Left hindlimb (tissue), 1 donor: ENCODE measurements around the gene NTSR1.

ENCODE experiments used
- DNase-seq: peaks from one replicate; pipeline ENCODE4 v3.0.0-alpha.2; 2018

NTSR1 gene

DNA sequence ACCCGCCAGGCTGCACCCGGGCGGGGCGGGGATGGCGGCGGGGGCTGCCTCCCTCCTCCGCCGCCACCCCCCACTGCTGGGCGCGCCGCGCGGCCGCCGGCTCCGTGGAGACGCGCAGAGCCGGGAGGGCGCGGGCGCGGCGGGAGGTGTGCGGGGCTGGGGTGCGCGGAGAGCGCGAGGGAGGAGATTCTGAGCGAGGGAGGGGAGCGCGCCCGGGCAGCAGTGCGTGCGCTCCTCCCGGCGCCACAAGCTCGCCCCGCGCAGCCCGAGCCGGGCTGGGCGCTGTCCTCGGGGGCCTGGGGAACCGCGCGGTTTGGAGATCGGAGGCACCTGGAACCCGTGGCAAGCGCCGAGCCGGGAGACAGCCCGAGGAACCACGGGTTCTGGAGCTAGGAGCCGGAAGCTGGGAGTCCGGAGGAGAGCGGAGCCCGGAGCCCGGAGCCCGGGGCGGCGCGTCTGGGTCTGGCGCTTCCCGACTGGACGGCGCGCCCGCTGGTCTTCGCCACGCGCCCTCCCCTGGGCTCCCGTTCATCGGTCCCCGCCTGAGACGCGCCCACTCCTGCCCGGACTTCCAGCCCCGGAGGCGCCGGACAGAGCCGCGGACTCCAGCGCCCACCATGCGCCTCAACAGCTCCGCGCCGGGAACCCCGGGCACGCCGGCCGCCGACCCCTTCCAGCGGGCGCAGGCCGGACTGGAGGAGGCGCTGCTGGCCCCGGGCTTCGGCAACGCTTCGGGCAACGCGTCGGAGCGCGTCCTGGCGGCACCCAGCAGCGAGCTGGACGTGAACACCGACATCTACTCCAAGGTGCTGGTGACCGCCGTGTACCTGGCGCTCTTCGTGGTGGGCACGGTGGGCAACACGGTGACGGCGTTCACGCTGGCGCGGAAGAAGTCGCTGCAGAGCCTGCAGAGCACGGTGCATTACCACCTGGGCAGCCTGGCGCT lies at the start of gene NTSR1:
Gene NTSR1 (plus strand): TSS at position 246 of the 946 bp plus-strand sequence. CDS start 372 bp downstream, at position 618.
- DNase-seq = no peak

DNA sequence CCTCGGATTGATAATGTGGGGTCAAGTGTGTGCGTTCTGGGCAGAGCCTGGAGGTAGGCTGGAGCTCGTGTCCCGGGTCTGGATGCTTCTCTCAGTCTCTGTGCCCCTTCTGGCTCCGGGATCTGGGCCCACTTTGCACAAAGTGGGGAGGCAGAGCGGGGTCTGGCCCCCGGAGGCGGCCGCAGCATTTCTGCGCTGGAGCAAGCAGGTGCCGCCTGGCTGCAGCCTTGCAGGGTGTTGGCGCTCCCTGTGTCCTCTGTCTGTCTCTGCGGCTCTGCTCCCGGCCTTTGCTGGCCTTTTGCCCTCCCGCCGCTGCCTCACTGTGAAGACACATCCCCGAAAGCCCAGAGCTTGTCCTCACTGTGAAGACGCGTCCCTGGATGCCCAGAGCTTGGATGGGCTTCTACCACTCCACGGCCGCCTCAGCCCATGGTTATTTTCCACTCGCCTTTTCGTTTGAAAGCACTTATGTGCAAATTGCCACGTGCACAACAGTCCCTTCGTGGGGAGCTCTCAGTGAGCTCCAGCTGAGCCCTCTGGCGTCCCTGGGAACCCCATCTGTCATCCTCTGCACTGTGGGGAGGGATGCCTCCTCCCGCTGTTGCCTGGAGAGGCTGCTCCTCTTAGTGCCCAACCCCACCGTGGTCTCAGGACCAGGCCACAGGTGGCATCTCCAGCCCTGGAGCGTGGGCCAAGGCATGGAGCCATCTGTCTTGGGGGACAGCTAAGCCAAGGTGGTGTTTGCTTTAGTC lies 49.0 kb upstream of the NTSR1 start:
- no peak for DNase-seq

DNA sequence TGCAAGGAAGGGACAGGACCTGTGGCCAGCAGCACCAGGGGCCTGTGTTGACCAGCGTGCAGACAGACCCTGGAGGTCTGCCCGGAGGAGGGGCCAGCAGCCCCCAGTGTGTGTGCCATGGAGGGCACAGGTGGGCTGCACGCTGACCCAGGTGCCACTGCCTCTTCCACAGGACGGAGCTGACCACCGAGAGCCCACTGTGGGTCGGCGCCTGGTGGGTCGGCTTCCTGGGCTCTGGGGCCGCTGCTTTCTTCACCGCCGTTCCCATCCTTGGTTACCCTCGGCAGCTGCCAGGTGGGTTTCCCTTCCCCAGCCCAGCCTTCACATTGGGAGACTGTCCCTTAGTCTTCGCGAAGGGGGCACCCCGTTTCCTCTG lies 48.4 kb upstream of the NTSR1 start:
- no peak for DNase-seq

DNA sequence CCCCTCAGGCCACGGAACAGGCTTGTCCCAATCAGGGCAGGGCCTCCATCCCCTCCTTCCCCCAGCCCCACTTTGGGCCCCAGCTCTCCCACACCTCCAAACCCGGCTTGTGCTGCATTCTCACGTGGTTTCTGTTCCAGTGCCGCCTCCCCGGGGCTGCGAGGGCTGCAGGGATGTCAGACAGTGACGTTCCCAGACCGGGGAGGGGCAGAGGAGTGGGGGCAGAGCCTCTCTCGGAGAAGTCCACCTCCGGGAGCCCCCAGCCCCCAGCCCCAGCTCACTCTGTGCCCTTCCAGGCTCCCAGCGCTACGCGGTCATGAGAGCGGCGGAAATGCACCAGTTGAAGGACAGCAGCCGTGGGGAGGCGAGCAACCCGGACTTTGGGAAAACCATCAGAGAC lies 47.9 kb upstream of the NTSR1 start:
- DNase-seq = no peak

DNA sequence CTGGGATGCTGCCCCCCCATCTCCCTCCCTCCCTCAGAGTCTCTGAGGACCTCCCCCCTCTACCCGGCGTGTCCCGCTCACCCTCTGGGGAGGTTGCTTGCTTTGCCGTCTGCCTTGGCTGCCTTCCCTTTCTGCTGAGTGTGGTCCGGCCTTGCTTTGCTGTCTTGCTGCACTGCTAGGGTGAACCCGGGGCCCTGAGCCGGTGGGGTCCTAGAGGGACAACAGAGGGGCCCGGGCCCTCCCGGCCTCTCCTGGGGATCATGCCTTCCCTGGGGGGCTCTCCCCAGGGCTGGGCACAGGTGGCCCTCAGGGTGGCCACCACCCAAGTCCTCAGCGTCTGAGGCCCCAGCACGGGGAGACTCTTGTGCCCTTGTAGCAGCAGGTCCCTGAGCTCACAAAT lies 47.0 kb upstream of the NTSR1 start:
- no peak for DNase-seq

DNA sequence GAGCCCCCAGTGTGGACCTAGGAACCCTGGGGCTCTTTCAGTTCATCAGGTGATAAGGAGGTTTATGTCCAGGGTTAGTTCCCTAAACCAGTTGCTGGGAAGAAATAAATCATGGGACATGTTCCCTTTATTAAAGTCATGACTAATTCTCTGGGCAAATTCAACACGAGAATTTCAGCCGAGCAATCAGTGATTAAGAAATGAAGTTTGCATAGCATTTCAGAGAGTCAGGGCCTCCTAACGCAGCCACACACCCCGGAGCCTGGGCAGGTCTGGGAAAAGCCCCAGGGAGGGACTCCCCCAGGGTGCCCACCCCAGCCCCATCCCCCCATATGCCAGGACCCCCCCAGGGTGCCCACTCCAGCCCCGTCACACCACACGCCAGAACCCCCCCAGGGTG lies 46.2 kb upstream of the NTSR1 start:
- no peak for DNase-seq

DNA sequence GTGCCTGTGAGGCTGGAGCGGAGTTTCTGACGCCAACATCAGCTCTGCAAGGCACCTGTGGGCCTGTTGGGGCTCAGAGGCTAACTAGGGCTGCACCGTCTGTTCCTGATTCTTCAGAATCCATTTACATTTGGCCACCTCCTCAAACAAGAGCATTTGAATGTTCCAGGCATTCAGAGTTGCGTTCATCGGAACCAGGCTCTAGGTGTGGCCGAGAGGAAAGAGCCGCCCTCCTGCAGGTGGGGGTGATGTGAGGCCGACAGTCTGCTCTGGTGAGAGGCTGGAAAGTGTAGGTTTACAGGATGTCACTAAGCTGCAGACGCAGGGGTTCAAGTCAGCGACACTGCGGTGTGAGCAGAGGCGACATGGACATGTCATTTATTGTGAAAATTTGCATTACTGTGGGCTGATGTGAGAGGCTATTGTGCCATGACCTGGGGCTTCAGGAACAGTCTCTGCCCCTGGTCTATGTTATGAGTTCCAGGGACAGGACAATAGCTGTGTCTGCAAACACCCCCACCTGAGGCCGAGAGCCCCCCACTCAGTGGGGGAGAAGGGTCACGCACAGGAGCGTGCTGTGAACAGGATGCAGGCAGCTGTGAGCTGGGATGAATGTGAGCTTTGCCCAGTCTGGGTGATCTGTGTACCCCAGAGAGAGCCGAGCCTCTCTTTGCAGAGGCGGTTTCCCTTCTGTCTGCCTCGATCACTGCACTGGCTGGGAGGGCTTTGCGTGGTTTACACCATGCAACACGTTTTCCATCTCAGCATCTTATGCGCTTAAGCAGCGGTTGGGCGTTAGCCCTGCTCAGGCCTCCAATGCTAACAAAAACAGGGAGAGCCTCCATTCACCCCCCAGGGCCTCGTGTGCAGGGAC lies 45.3 kb upstream of the NTSR1 start:
- DNase-seq = no peak

DNA sequence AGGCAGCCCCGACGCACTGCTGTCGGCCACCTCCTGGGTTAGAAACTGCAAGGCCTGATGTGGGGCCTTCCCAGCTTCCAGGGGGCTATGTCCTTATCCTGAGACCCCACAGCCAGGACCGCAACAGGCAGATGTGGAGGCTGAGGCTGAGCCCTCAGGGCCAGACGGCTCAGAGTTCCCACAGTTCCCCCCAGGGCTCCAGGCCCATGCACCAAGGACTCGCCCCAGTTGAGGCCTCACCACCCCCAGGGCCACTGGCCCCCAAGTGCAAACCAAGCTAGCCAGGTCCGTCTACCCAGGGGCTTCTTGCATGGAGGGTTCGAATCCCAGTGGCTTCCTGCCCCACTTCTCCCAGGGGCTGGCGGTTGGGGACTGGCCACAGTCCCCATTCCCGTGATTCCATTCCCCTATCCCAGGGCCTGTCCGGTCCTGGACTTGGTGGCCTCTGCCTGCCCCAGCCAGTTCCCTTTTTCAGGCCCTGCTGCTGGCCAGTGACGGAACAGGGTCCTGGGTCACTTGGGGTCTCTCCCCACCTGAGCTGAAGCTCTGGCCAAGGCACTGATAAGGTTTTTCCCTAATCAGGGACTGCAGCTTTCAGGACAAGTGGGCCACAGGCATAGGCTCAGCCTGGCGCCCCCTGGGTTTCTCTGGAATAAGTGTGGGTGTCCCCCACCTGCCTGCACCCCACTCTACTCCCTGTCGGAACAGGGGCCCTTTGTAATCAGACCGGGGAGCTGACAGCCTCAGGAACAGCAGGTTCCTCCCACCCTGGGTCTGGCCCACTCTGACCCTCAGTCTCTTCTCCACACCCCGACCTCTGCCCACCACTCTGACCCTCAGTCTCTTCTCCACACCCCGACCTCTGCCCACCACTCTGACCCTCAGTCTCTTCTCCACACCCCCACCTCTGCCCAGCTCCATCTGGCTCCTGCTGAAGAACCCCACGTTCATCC lies 44.3 kb upstream of the NTSR1 start:
- no peak for DNase-seq

DNA sequence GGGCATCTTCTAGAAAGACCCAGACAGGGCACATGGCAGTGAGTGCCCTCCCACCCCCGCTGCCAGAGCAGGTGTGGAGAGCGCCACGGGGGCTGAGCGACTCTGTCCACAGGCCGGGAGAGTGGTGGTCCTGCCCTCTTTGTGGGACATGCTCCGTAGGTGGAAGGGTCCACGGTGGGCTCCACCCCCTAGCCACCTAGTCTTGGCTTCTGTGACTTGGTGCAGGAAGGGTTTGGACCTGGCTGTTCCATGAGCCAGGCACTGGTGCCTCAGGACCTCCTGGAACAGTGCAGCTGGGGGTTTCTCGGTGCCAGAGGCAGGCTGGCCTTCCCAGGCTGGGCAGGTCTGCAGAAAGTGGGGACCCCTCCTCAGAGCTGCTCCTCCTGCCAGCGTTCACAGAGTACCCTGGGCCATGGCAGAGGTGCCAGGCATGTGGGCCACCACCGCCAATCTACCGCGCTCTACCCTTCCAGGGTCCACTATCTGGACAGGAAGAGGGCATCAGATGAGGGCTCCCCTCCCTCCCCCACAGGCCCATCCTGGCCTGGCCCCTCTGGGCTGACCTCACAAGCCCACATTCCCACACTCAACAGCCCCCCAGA lies 43.4 kb upstream of the NTSR1 start:
- no peak for DNase-seq

DNA sequence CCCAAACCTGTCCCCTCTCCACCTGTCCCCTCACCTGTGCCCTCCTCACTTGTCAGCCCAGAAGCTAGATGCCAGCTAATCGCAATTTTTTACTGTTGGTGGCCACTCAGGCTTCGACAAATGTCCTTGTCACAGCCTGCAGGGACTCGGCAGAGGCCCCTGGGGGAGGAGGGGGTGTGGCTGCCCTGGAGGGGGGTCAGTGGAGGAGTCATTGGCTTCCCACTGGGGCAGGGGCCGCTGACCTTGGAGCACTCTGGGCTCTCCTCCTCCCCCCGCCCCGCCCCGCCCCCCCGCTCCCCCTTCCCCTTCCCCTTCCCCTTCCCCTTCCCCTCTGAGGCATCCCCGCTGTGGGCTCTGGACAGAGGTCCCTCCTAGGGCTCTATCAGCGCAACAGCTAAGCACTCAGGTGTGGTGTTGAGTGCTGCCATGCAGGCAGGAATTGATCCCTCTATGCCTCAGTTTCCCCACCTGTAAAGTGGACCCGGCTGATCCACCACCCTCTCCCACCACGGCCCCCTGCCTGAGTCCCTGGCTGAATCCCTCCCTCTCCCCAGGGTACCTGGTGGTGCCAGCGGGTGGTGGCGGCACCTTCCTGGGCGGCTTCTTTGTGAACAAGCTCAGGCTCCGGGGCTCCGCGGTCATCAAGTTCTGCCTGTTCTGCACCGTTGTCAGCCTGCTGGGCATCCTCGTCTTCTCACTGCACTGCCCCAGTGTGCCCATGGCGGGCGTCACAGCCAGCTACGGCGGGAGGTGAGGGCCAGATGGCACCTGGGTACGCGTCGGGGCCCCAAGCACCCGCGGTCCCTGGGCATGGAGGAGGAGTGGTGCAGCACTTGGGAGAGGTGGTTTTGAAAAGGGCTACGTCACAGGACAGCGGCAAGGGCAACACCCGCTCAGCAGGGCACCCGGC lies 42.6 kb upstream of the NTSR1 start:
- no peak for DNase-seq

DNA sequence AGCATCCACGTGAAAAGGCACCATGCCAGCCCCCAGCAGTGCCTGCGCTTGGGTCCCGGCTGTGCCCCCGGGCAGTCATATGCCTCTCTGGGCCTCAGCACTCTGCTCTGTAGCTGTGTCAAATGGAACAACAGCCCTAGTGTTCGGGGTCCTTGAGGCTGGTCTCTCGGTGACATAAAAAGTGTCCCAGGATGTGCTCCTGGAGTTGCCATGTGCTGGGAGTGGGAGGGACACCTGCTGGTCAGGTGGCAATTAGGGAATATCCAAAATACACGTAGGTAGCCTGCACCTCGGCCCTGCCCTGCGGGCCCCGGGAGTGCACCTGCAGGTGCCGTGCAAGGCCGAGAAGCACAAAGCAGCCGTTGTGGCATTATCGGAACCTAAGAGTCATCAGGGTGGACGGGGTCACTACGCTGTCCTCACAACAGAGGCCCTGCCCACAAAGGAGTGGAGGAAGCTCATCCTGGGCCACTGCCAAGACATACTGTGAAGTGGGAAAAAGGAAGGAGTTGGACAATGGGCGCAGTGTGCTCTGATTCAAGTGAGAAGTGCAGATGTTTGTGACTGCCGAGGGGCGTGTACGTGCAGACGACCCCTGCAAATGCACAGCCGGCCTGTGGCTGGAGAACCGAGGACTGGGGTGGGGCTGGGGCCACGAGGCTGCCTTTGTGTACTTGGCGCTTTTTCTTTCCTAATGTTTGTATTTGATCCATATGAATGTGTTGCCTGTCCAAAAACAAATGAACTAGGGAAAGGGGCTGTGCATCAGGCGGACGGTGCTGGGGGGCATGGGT lies 41.7 kb upstream of the NTSR1 start:
- DNase-seq = no peak

DNA sequence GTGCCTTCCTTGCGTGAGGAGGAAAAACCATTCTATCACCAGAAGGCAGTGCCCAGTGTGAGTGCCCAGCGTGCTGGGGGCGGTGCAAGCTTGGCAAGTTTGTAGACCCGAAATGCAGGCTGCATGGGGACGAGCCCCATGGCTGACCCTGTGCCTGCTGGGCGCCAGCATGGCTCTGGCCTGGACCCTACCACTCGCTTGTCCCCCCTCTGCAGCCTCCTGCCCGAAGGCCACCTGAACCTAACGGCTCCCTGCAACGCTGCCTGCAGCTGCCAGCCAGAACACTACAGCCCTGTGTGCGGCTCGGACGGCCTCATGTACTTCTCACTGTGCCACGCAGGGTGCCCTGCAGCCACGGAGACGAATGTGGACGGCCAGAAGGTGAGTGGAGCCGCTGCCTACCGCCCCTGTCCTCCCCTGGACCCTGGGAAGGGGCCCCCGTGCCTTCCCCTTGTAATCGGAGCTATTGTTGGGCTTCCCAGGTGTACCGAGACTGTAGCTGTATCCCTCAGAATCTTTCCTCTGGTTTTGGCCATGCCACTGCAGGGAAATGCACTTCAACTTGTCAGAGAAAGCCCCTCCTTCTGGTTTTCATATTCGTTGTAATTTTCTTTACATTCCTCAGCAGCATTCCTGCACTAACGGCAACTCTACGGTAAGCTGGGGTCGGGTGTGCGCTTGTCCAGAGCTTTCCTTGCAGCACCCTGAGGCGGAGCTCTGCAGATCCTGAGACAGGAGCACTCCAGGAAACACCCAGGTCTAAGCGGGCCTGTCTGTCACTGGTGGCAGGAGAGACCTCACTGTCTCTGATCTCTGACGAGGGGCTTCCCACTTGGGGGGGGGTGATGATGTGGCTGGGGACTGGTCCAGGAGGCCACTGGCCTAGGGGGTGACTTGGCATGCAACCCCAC lies 40.9 kb upstream of the NTSR1 start:
- DNase-seq = no peak

DNA sequence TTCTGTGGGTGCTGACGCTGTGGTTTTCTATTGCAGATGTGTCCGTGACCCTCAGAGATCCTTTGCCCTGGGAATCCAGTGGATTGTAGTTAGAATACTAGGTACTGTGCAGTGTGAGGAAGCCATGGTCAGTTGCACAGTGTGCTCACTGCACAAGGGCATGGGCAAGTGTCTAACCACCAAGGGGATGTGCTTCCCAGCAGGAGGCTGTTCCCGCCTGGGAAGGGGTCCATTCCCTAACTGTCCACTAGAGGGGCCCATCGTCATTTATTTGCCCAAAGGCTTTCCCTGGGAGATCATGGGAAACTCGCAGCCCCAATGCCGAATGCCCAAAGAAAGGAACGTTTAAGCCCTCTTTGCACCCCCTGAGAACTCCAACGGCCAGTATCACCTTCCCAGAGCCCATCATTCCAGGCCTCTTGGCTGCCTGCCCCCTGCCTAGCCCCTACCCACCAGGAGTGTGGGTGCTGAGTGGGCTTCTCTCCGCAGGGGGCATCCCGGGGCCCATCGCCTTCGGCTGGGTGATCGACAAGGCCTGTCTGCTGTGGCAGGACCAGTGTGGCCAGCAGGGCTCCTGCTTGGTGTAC lies 40.1 kb upstream of the NTSR1 start:
- peak; percentile 86 for DNase-seq

DNA sequence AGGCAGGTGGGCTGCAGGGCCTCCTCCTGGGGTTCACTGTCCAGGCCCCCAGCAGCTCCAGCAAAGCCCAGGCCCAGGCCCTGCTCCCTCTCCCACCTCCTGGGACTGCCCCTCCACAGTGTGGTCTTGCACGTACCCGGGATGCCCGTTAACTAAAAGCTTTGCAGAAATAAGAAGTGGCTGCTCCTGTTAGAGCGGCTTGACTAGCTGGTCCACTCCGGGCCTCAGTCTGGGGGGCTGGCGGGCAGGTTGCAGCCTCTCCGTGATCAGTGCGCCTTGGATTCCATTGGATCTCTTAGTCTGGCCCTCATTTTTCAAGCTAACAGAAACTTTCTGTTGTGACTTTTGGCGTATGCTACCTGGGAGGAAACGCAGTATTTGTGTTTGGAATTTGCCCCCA lies 39.4 kb upstream of the NTSR1 start:
- DNase-seq = no peak

DNA sequence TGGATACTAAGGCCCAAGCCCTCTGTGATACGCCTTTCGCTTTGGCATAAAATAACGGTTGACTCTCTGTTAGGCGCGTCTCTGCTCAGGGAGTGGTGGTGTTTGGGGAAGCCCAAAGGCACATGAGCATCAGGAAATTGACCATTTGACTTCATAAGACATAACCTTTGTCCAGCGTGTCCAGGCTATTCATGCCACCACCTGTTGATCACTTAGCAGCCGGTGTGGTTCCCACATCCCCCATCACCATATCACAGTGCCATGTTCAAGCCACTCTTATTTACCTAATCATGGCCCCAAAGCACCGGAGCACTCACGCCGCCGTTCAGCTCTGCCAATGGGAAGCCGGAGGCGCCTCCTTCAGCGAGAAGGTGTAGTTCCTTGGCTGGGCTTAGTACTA lies 38.5 kb upstream of the NTSR1 start:
- no peak for DNase-seq

DNA sequence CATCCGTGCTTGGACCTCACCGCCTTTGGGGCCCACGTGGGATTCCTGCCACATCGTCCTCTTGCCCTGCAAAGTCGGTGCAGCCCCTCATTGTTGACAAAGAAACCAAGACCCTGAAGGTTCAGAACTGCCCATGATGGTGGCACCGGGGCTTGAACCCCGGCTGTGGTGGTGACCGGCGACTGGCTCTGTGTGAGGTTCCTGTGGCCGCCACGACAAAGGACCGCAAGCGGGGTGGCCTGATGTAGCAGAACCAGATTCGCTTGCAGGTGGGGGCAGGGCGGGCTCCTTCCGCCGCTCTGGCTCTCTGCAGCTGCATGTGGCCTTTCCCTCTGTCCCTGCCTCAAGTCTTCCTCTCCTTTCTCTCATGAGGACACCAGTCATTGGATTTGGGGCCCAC lies 37.6 kb upstream of the NTSR1 start:
- no peak for DNase-seq

DNA sequence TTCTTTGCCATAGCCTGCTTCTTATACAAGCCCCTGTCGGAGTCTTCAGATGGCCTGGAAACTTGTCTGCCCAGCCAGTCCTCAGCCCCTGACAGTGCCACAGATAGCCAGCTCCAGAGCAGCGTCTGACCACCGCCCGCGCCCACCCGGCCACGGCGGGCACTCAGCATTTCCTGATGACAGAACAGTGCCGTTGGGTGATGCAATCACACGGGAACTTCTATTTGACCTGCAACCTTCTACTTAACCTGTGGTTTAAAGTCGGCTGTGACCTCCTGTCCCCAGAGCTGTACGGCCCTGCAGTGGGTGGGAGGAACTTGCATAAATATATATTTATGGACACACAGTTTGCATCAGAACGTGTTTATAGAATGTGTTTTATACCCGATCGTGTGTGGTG lies 36.9 kb upstream of the NTSR1 start:
- DNase-seq = no peak

DNA sequence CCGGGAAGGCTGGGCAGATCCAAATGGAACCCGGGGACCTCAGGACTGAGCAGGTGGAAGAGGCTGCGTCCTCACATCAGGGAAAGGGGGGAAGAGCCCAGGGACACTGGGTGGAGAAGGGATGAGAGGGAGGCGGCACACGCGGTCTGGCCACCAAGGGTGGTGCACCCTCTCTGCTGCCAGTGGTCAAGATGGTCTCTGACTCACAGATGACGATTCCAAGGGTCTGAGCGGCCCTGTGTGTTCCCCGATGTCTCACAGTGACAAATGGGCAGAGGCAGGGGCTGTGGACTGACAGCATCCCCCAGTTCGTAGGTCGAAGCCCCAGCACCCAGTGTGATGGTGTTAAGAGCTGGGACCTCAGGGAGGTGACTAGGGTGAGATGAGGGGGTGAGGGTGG lies 34.3 kb upstream of the NTSR1 start:
- DNase-seq = no peak
